ENCODE results near the gene ZCCHC9.
"Not testable (repeated sequence)": the region's sequence is repeated elsewhere in the genome, so short reads cannot be mapped to it uniquely, and the experiment has no call there.

ZCCHC9 gene

DNA sequence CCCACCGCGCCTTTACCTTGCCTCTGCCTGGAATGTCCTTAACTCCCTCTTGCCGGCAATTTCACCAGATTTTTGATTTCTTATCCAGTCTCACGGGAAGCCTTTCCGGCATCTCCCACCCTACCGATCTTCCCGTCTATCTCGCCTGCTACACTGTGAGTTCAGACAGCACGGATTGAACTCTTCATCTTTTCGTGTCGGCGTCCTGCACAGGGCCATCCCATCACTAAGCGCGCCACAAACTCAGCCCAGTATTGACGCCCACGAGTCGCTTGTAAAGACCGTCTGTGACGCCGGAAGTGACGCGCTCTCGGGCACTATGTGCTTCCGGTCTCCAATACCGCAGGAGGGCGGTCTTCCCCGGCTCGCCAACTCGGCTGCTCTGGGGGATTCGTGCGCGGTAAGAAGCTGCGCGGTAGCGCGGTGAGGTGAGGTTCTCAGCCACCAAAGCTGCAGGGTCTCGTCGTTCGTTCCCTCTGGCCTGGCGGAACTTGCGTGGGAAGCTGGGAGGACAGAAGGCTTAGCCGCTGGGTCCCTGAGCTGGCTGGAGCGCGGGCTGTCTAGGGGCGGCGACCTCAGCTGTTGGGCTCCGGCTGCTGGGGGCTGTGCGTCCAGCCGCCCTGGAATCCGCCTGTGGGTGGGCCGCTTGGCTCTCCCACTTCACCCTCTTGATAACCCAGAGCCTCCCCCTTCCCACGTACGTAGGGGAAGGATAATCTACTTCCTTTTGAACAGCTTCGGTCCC lies at the start of gene ZCCHC9:
Gene ZCCHC9, plus strand, starts transcription at position 317 of the 745 bp plus-strand sequence. CDS start 3,171 bp downstream, outside the sequence.
- Histone ChIP-seq H3K27ac (ENCODE audit: low read depth, low read length) (peak within 1 kb of the TSS; percentile 77), H3K27me3 (ENCODE audit: insufficient read depth, low read length) (no peaks in the 10 kb centered on the region), H3K79me2 (ENCODE audit: control insufficient read depth, insufficient read depth, low read length, unreplicated experiment) (peaks cover 58% of the 10 kb centered on the region), H2AFZ (ENCODE audit: low read length, unreplicated experiment) (peak within 1 kb of the TSS; percentile 94), H3K36me3 (ENCODE audit: insufficient read depth, low read length) (peaks cover 8% of the 10 kb centered on the region; the same call in 1 of the 2 replicates), H3K4me1 (ENCODE audit: control insufficient read depth, insufficient read depth, low read length, unreplicated experiment) (peaks cover 26% of the 10 kb centered on the region), H3K4me3 (ENCODE audit: low read depth, low read length) (peak within 1 kb of the TSS; percentile 88)

DNA sequence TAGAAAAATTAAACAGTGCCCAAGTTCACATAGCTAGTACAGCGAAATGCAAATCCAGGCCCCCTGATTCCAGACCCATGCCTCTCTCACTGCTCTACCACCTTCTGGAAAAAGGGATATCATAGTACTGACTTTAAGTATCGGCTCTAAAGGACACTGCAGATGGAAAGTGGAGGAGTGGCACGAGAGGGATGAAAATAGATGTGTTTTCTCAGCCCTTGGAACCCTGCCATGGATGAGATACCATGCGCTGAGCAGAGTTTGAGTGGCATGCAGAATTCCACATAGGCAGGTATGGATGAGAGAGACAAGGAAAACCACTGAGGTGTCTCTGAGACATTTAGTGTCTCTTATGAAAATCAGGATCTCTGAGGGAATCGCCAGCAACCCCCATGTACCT lies 49.5 kb upstream of the ZCCHC9 start:
- no peaks in the 10 kb centered on the region for H3K79me2 ChIP-seq (ENCODE audit: control insufficient read depth, insufficient read depth, low read length, unreplicated experiment)
- no peaks in the 10 kb centered on the region; the same call in 1 of the 2 replicates for H3K36me3 ChIP-seq (ENCODE audit: insufficient read depth, low read length)
- no peak overlapping the region for H3K4me3 ChIP-seq (ENCODE audit: low read depth, low read length)
- H2AFZ ChIP-seq (ENCODE audit: low read length, unreplicated experiment), result no peak overlapping the region
- no peak overlapping the region for H3K27ac ChIP-seq (ENCODE audit: low read depth, low read length)
- H3K4me1 ChIP-seq (ENCODE audit: control insufficient read depth, insufficient read depth, low read length, unreplicated experiment), result peaks cover 10% of the 10 kb centered on the region
- no peaks in the 10 kb centered on the region for H3K27me3 ChIP-seq (ENCODE audit: insufficient read depth, low read length)

- Histone ChIP-seq H3K79me2 (ENCODE audit: control insufficient read depth, insufficient read depth, low read length, unreplicated experiment) (no peaks in the 10 kb centered on the region), H3K36me3 (ENCODE audit: insufficient read depth, low read length) (no peaks in the 10 kb centered on the region; the same call in 1 of the 2 replicates), H3K27ac (ENCODE audit: low read depth, low read length) (no peak overlapping the region), H3K4me3 (ENCODE audit: low read depth, low read length) (no peak overlapping the region), H3K27me3 (ENCODE audit: insufficient read depth, low read length) (no peaks in the 10 kb centered on the region), H3K4me1 (ENCODE audit: control insufficient read depth, insufficient read depth, low read length, unreplicated experiment) (peaks cover 4% of the 10 kb centered on the region), H2AFZ (ENCODE audit: low read length, unreplicated experiment) (no peak overlapping the region)
Measured at GRCh38 chr5:81252904-81253303, 48.5 kb upstream of the ZCCHC9 start.

DNA sequence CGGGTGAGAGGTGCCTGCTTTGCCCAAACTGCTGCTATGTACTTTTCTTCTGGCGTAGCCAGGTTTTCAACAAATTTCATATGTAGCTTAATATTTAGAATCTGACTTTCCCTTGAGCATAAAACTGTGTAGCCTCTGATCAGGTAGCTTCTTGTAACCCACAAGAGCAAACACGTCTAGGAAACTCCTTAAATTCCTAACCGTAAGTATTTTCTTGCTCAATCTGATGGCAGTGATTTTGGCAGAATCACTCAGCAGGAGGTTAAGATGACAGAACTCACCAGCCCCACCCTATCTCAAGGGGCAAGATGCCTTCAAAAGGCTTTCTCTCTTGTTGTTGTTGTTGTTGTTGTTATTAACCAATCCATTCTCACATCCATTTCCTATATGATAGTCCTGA lies 47.5 kb upstream of the ZCCHC9 start:
- Histone ChIP-seq H3K36me3 (ENCODE audit: insufficient read depth, low read length) (no peaks in the 10 kb centered on the region; the same call in 1 of the 2 replicates), H3K4me3 (ENCODE audit: low read depth, low read length) (no peak overlapping the region), H3K79me2 (ENCODE audit: control insufficient read depth, insufficient read depth, low read length, unreplicated experiment) (no peaks in the 10 kb centered on the region), H3K27me3 (ENCODE audit: insufficient read depth, low read length) (no peaks in the 10 kb centered on the region), H3K27ac (ENCODE audit: low read depth, low read length) (no peak overlapping the region), H3K4me1 (ENCODE audit: control insufficient read depth, insufficient read depth, low read length, unreplicated experiment) (no peaks in the 10 kb centered on the region), H2AFZ (ENCODE audit: low read length, unreplicated experiment) (no peak overlapping the region)

DNA sequence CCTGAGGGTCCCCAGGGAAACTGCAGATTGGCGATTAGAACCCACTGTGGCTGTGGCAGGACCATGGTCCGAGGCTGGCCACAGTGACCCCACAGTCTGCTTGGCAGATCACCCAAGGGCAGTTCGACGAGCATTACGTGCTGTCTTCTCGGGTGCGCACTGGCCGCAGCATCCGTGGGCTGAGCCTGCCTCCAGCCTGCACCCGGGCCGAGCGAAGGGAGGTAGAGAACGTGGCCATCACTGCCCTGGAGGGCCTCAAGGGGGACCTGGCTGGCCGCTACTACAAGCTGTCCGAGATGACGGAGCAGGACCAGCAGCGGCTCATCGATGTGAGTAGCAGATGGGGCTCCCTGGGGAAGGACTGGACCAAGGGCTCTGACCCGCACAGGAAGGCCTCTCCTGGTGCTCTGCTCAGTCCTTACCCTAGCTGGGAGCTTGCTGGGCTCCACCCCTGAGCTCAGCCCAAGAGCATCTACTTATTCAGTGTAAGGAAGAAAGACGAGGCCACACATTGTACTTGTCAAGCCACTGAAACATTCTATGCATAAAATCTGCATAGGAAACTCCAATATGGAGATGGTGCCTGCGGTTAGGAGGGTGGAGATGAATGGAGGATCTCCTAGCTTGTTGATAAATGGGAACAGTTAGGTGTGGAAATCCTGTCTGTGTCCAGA lies 46.4 kb upstream of the ZCCHC9 start:
- Histone ChIP-seq H3K27ac (ENCODE audit: low read depth, low read length) (no peak overlapping the region), H3K27me3 (ENCODE audit: insufficient read depth, low read length) (no peaks in the 10 kb centered on the region), H3K4me1 (ENCODE audit: control insufficient read depth, insufficient read depth, low read length, unreplicated experiment) (no peaks in the 10 kb centered on the region), H3K79me2 (ENCODE audit: control insufficient read depth, insufficient read depth, low read length, unreplicated experiment) (no peaks in the 10 kb centered on the region), H3K4me3 (ENCODE audit: low read depth, low read length) (no peak overlapping the region), H3K36me3 (ENCODE audit: insufficient read depth, low read length) (no peaks in the 10 kb centered on the region; the same call in 1 of the 2 replicates), H2AFZ (ENCODE audit: low read length, unreplicated experiment) (no peak overlapping the region)

GRCh38 chr5:81256766-81257165 lies 44.6 kb upstream of the ZCCHC9 start:
- Histone ChIP-seq H3K36me3 (ENCODE audit: insufficient read depth, low read length) (no peaks in the 10 kb centered on the region; the same call in 1 of the 2 replicates), H3K79me2 (ENCODE audit: control insufficient read depth, insufficient read depth, low read length, unreplicated experiment) (no peaks in the 10 kb centered on the region), H3K27me3 (ENCODE audit: insufficient read depth, low read length) (no peaks in the 10 kb centered on the region), H3K4me3 (ENCODE audit: low read depth, low read length) (no peak overlapping the region), H3K27ac (ENCODE audit: low read depth, low read length) (no peak overlapping the region), H3K4me1 (ENCODE audit: control insufficient read depth, insufficient read depth, low read length, unreplicated experiment) (no peaks in the 10 kb centered on the region), H2AFZ (ENCODE audit: low read length, unreplicated experiment) (no peak overlapping the region)

GRCh38 chr5:81262796-81263195 lies 38.6 kb upstream of the ZCCHC9 start:
- H3K27me3 ChIP-seq (ENCODE audit: insufficient read depth, low read length); H3K27ac ChIP-seq (ENCODE audit: low read depth, low read length); H3K36me3 ChIP-seq (ENCODE audit: insufficient read depth, low read length); H3K4me3 ChIP-seq (ENCODE audit: low read depth, low read length); H2AFZ ChIP-seq (ENCODE audit: low read length, unreplicated experiment); H3K79me2 ChIP-seq (ENCODE audit: control insufficient read depth, insufficient read depth, low read length, unreplicated experiment): not testable (repeated sequence)
- peaks cover 11% of the 10 kb centered on the region for H3K4me1 ChIP-seq (ENCODE audit: control insufficient read depth, insufficient read depth, low read length, unreplicated experiment)

DNA sequence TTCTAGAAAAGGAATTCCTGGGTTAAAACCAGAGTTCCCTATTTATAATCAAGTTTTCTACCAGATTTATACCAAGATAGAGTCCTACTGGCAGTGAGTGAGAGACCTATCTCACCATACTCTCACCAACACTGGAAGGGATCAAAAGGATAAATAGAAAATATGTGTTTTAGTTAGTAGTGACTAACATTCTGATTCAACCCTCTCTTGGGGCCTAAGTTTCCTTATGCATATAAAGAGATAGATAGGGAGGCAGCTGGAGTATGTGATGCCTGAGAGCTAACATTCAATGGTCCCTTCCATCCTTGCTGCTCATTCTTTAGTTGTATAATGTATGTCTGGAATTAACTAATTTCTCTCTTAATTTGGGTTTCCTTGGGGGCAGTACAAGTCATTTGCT lies 36.3 kb upstream of the ZCCHC9 start:
- Histone ChIP-seq H3K27ac (ENCODE audit: low read depth, low read length) (0 out of 2 replicates have a peak overlapping the region, but pooled peaks have one; percentile 2), H3K4me3 (ENCODE audit: low read depth, low read length) (no peak overlapping the region), H3K79me2 (ENCODE audit: control insufficient read depth, insufficient read depth, low read length, unreplicated experiment) (peaks cover 18% of the 10 kb centered on the region), H3K27me3 (ENCODE audit: insufficient read depth, low read length) (no peaks in the 10 kb centered on the region), H3K4me1 (ENCODE audit: control insufficient read depth, insufficient read depth, low read length, unreplicated experiment) (peaks cover 31% of the 10 kb centered on the region), H3K36me3 (ENCODE audit: insufficient read depth, low read length) (peaks cover 8% of the 10 kb centered on the region), H2AFZ (ENCODE audit: low read length, unreplicated experiment) (no peak overlapping the region)

GRCh38 chr5:81268521-81269196 lies 32.7 kb upstream of the ZCCHC9 start:
- Histone ChIP-seq H3K36me3 (ENCODE audit: insufficient read depth, low read length) (peaks cover 4% of the 10 kb centered on the region; the same call in 1 of the 2 replicates), H3K27ac (ENCODE audit: low read depth, low read length) (peak overlapping the region; percentile 54), H3K79me2 (ENCODE audit: control insufficient read depth, insufficient read depth, low read length, unreplicated experiment) (peaks cover 31% of the 10 kb centered on the region), H2AFZ (ENCODE audit: low read length, unreplicated experiment) (no peak overlapping the region), H3K27me3 (ENCODE audit: insufficient read depth, low read length) (no peaks in the 10 kb centered on the region), H3K4me1 (ENCODE audit: control insufficient read depth, insufficient read depth, low read length, unreplicated experiment) (peaks cover 31% of the 10 kb centered on the region), H3K4me3 (ENCODE audit: low read depth, low read length) (no peak overlapping the region)

GRCh38 chr5:81269751-81270393 lies 31.5 kb upstream of the ZCCHC9 start:
- no peak overlapping the region for H3K4me3 ChIP-seq (ENCODE audit: low read depth, low read length)
- peak overlapping the region; percentile 38; the same call in 1 of the 2 replicates for H3K27ac ChIP-seq (ENCODE audit: low read depth, low read length)
- no peaks in the 10 kb centered on the region for H3K36me3 ChIP-seq (ENCODE audit: insufficient read depth, low read length)
- H3K27me3 ChIP-seq (ENCODE audit: insufficient read depth, low read length), result no peaks in the 10 kb centered on the region
- peaks cover 29% of the 10 kb centered on the region for H3K4me1 ChIP-seq (ENCODE audit: control insufficient read depth, insufficient read depth, low read length, unreplicated experiment)
- H3K79me2 ChIP-seq (ENCODE audit: control insufficient read depth, insufficient read depth, low read length, unreplicated experiment), result peaks cover 31% of the 10 kb centered on the region
- no peak overlapping the region for H2AFZ ChIP-seq (ENCODE audit: low read length, unreplicated experiment)

All from ACC112 (cell line).